Measurements from ENCODE around the gene VPS13D. TPM values are rescaled to one million over a fixed set of nuclear protein-coding genes. Genes with fewer than 3 reads are reported as not detected.

VPS13D gene
- total RNA-seq, 4 donors from 2014 or later, result 88.1 to 105 (median 97.1) TPM

GRCh38 chr1:12359359-12360133 is 129.7 kb downstream of the VPS13D start:
- no peak for ATAC-seq (ENCODE audit: low FRiP score)
- TF ChIP-seq CTCF (IDR thresholded peaks at IDR 0.05), result no peak

GRCh38 chr1:12368646-12369045 is 138.8 kb downstream of the VPS13D start:
- ATAC-seq (ENCODE audit: low FRiP score) (no peak), DNase-seq (ENCODE audit: low spot score) (no peak)
- TF ChIP-seq CTCF (IDR thresholded peaks at IDR 0.05), result no peak

More at GRCh38 chr1:12359359-12360133, 129.7 kb downstream of the VPS13D start:
- no peak for DNase-seq (ENCODE audit: low spot score)

- DNase-seq (ENCODE audit: low spot score) (no peak), ATAC-seq (ENCODE audit: low FRiP score) (no peak)
- no peak for TF ChIP-seq CTCF (IDR thresholded peaks at IDR 0.05)
Measured at GRCh38 chr1:12369258-12369657, 139.4 kb downstream of the VPS13D start.

GRCh38 chr1:12370333-12370975 is 140.6 kb downstream of the VPS13D start:
- DNase-seq (ENCODE audit: low spot score), result no peak
- no peak for ATAC-seq (ENCODE audit: low FRiP score)
- no peak for TF ChIP-seq CTCF (IDR thresholded peaks at IDR 0.05)

- no peak for TF ChIP-seq CTCF (IDR thresholded peaks at IDR 0.05)
- ATAC-seq (ENCODE audit: low FRiP score), result no peak
Measured at GRCh38 chr1:12371053-12371452, 141.2 kb downstream of the VPS13D start.

GRCh38 chr1:12372180-12372579 is 142.3 kb downstream of the VPS13D start:
- no peak for TF ChIP-seq CTCF (IDR thresholded peaks at IDR 0.05)
- no peak for DNase-seq (ENCODE audit: low spot score)
- no peak for ATAC-seq (ENCODE audit: low FRiP score)

More at GRCh38 chr1:12371053-12371452, 141.2 kb downstream of the VPS13D start:
- no peak for DNase-seq (ENCODE audit: low spot score)

- no peak for TF ChIP-seq CTCF (IDR thresholded peaks at IDR 0.05)
- DNase-seq (ENCODE audit: low spot score) (no peak), ATAC-seq (ENCODE audit: low FRiP score) (no peak)
Measured at GRCh38 chr1:12372761-12373160, 142.9 kb downstream of the VPS13D start.

Measured in omental fat pad (tissue), 4 donors.